ENCODE measurements around the gene SLC1A7.

DNA sequence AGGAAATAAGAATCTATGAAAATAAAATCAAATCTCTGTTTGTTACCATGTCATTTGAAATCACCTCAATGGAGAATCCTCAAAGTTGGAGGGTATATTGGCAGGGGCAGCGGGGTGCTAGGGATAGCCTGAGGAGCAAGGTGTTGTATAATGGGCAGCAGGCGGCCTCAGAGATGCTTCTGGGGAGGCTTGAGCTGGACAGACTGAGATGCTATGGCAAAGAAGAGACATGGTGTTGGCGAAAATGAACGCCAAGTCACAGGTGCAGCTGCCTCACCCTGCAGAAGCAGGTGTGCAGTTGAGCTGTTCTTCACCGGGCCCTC lies 3.1 kb upstream of the SLC1A7 start:
- TF ChIP-seq, protein P1, sequence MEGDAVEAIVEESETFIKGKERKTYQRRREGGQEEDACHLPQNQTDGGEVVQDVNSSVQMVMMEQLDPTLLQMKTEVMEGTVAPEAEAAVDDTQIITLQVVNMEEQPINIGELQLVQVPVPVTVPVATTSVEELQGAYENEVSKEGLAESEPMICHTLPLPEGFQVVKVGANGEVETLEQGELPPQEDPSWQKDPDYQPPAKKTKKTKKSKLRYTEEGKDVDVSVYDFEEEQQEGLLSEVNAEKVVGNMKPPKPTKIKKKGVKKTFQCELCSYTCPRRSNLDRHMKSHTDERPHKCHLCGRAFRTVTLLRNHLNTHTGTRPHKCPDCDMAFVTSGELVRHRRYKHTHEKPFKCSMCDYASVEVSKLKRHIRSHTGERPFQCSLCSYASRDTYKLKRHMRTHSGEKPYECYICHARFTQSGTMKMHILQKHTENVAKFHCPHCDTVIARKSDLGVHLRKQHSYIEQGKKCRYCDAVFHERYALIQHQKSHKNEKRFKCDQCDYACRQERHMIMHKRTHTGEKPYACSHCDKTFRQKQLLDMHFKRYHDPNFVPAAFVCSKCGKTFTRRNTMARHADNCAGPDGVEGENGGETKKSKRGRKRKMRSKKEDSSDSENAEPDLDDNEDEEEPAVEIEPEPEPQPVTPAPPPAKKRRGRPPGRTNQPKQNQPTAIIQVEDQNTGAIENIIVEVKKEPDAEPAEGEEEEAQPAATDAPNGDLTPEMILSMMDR (IDR thresholded peaks at IDR 0.05; ENCODE audit: poor library complexity), result no peak
- no peak for TF ChIP-seq EZH2 (IDR thresholded peaks at IDR 0.05; ENCODE audit: borderline replicate concordance)
